HEK293 (cell line): ENCODE measurements around the gene FOXK2.
A peak's percentile ranks its signal among the peaks of the same experiment; 100 is the strongest.
"Not testable (repeated sequence)": the region's sequence is repeated elsewhere in the genome, so short reads cannot be mapped to it uniquely, and the experiment has no call there.

Source experiments
- CTCF ChIA-PET: fragments of 350-600 bp; formaldehyde crosslinking; extraction: SDS; loops from one replicate; lab custom pipeline; 2021; ENCODE audit warnings: antibody characterized with exemption; lab: Yijun Ruan, JAX
- POLR2A ChIA-PET: fragments of 300-600 bp; formaldehyde crosslinking; extraction: SDS; loops from one replicate; lab custom pipeline; 2020; ENCODE audit warnings: antibody characterized with exemption, inconsistent platforms; lab: Yijun Ruan, JAX
- H3K27ac ChIP-seq: fragments of 200-500 bp; sonication (Bioruptor generic); 2 replicates; pipeline ENCODE4 v1.5.1; 2014; ENCODE audit warnings: low read depth, low read length, control low read depth, inconsistent platforms; ENCODE audit errors: extremely low read depth
- H3K36me3 ChIP-seq, 2 experiments: fragments of 200-500 bp in 1 of 2; sonication (Bioruptor generic) in 1 of 2; 1 replicate in 1 of 2; 2 replicates in 1 of 2; pipeline ENCODE4 v1.5.1; 2014 to 2017; ENCODE audit warnings: inconsistent platforms in 2 of 2, low read length in 2 of 2; ENCODE audit not compliant: control insufficient read depth in 2 of 2, insufficient read depth in 1 of 2
- H3K4me1 ChIP-seq: fragments of 200-500 bp; sonication (Bioruptor generic); 2 replicates; pipeline ENCODE4 v1.5.1; 2014; ENCODE audit warnings: mild to moderate bottlenecking, low read length, inconsistent platforms; ENCODE audit not compliant: control insufficient read depth, insufficient read depth
- H3K4me3 ChIP-seq: 2 replicates; pipeline ENCODE4 v1.5.1; 2011; ENCODE audit warnings: low read depth, mild to moderate bottlenecking, control low read depth, low read length, moderate library complexity
- H3K9me3 ChIP-seq: fragments of 200-500 bp; sonication (Bioruptor generic); 2 replicates; pipeline ENCODE4 v1.5.1; 2014; ENCODE audit warnings: low read depth, low read length, inconsistent platforms; ENCODE audit not compliant: control insufficient read depth, insufficient read depth
- EGR2 ChIP-seq: fragments of 450-650 bp; formaldehyde crosslinking; IDR thresholded peaks from 2 replicates; pipeline ENCODE4 v1.5.1; 2016; ENCODE audit warnings: low read depth, missing biosample characterization, missing genetic modification characterization
- PRDM4 ChIP-seq: fragments of 450-650 bp; formaldehyde crosslinking; IDR thresholded peaks from 2 replicates; pipeline ENCODE4 v1.5.1; 2017; ENCODE audit warnings: missing biosample characterization, missing genetic modification characterization
- ZFHX2 ChIP-seq: fragments of 450-650 bp; formaldehyde crosslinking; conservative IDR thresholded peaks from 2 replicates; pipeline ENCODE4 v1.5.1; 2016; ENCODE audit warnings: missing biosample characterization, missing genetic modification characterization
- ZFP69B ChIP-seq: fragments of 450-650 bp; formaldehyde crosslinking; IDR thresholded peaks from 2 replicates; pipeline ENCODE4 v1.5.1; 2016; ENCODE audit warnings: missing biosample characterization, missing genetic modification characterization
- ZNF10 ChIP-seq: fragments of 450-650 bp; formaldehyde crosslinking; IDR thresholded peaks from 2 replicates; pipeline ENCODE4 v1.5.1; 2017; ENCODE audit warnings: missing biosample characterization, missing genetic modification characterization
- ZNF280C ChIP-seq: fragments of 450-650 bp; formaldehyde crosslinking; IDR thresholded peaks from 2 replicates; pipeline ENCODE4 v1.5.1; 2016; ENCODE audit warnings: missing biosample characterization, missing genetic modification characterization
- ZNF558 ChIP-seq: fragments of 450-650 bp; formaldehyde crosslinking; IDR thresholded peaks from 2 replicates; pipeline ENCODE4 v1.5.1; 2016; ENCODE audit warnings: missing biosample characterization, missing genetic modification characterization
- ZNF571 ChIP-seq: fragments of 450-650 bp; formaldehyde crosslinking; IDR thresholded peaks from 2 replicates; pipeline ENCODE4 v1.5.0; 2017; ENCODE audit warnings: missing biosample characterization, missing genetic modification characterization
- ZNF600 ChIP-seq: fragments of 450-650 bp; formaldehyde crosslinking; IDR thresholded peaks from 2 replicates; pipeline ENCODE4 v1.5.1; 2016; ENCODE audit warnings: missing biosample characterization, missing genetic modification characterization
- ZNF658 ChIP-seq: fragments of 450-650 bp; formaldehyde crosslinking; IDR thresholded peaks from 2 replicates; pipeline ENCODE4; 2016; ENCODE audit warnings: missing biosample characterization, missing genetic modification characterization
- ZNF670 ChIP-seq: fragments of 450-650 bp; formaldehyde crosslinking; IDR thresholded peaks from 2 replicates; pipeline ENCODE4 v1.5.1; 2016; ENCODE audit warnings: missing biosample characterization, missing genetic modification characterization, low read depth
- ZNF692 ChIP-seq: fragments of 450-650 bp; formaldehyde crosslinking; IDR thresholded peaks from 2 replicates; pipeline ENCODE4 v1.5.1; 2016; ENCODE audit warnings: missing biosample characterization, missing genetic modification characterization
- ZNF777 ChIP-seq: fragments of 450-650 bp; formaldehyde crosslinking; IDR thresholded peaks from 2 replicates; pipeline ENCODE4 v1.5.1; 2017; ENCODE audit warnings: missing biosample characterization, missing genetic modification characterization, borderline replicate concordance
- ZNF792 ChIP-seq: fragments of 450-650 bp; formaldehyde crosslinking; IDR thresholded peaks from 2 replicates; pipeline ENCODE4 v1.5.1; 2016; ENCODE audit warnings: missing biosample characterization, missing genetic modification characterization
- ZSCAN5A ChIP-seq: fragments of 450-650 bp; formaldehyde crosslinking; IDR thresholded peaks from 2 replicates; pipeline ENCODE4 v1.5.1; 2016; ENCODE audit warnings: missing biosample characterization, missing genetic modification characterization

The FOXK2 gene

GRCh38 chr17:82579969-82580368, 60.4 kb downstream of the FOXK2 start:
- H3K4me3 ChIP-seq, H3K9me3 ChIP-seq: not testable (repeated sequence)
- peaks cover 31 to 75% of the 10 kb centered on the region in 2 experiments for H3K36me3 ChIP-seq
- peak; percentile 91 for TF ChIP-seq ZFHX2 (tag by site-specific recombination)
- peak; percentile 86 for TF ChIP-seq EGR2
- TF ChIP-seq, all 188 proteins: peak for 2; not testable (repeated sequence) for 186
- CTCF ChIA-PET, POLR2A ChIA-PET, H3K4me1 ChIP-seq, H3K27ac ChIP-seq: not testable (repeated sequence)

GRCh38 chr17:82582213-82582612, 62.7 kb downstream of the FOXK2 start:
- POLR2A ChIA-PET, result no interaction called here
- TF ChIP-seq ZNF571 (no peak), ZNF600 (tag by site-specific recombination) (peak; percentile 60)
- no peak overlapping the region for H3K4me3 ChIP-seq
- CTCF ChIA-PET, result interaction anchor here (1.2 kb wide), 1 partner anchor 28 kb away, joined by 3 read pairs; no protein-coding TSS in a partner anchor
- H3K4me1 ChIP-seq, result no peaks in the 10 kb centered on the region
- no peaks in the 10 kb centered on the region for H3K9me3 ChIP-seq
- peaks cover 39 to 71% of the 10 kb centered on the region in 2 experiments for H3K36me3 ChIP-seq
- no peak overlapping the region for H3K27ac ChIP-seq

- H3K27ac ChIP-seq, result no peak overlapping the region
- peaks cover 41 to 73% of the 10 kb centered on the region in 2 experiments for H3K36me3 ChIP-seq
- H3K4me3 ChIP-seq, result no peak overlapping the region
- ChIA-PET CTCF (no interaction called here), POLR2A (no interaction called here)
- no peaks in the 10 kb centered on the region for H3K9me3 ChIP-seq
- no peaks in the 10 kb centered on the region for H3K4me1 ChIP-seq
- TF ChIP-seq ZSCAN5A (tag by site-specific recombination) (no peak), ZNF10 (tag by site-specific recombination) (no peak), ZFP69B (tag by site-specific recombination) (no peak), ZNF558 (tag by site-specific recombination) (no peak), ZNF792 (tag by site-specific recombination) (no peak), ZNF670 (tag by site-specific recombination) (no peak), ZNF658 (tag by site-specific recombination) (no peak), ZNF777 (tag by site-specific recombination) (no peak), PRDM4 (tag by site-specific recombination) (no peak), ZNF280C (no peak), ZNF692 (tag by site-specific recombination) (no peak)
Measured at GRCh38 chr17:82582709-82583108, 63.2 kb downstream of the FOXK2 start.
